ENCODE measurements around the gene TNK1.

TNK1 gene

GRCh38 chr17:7407485-7408251, 26.8 kb downstream of the TNK1 start, which contains the start of gene NLGN2:
NLGN2 (plus strand) TSS chr17:7407845; CDS start chr17:7408256, 411 bp downstream.
- no peaks in the 10 kb centered on the region for H3K36me3 Mint-ChIP-seq (ENCODE audit: low read depth)
- H3K4me3 Mint-ChIP-seq, result no peak within 1 kb of the TSS
- DNase-seq, result no peak
- H3K27me3 Mint-ChIP-seq, result peaks cover 3% of the 10 kb centered on the region
- no peak within 1 kb of the TSS for H3K27ac Mint-ChIP-seq
- ATAC-seq, result no peak
- no peaks in the 10 kb centered on the region for H3K9me3 Mint-ChIP-seq
- peaks cover 17% of the 10 kb centered on the region for H3K4me1 Mint-ChIP-seq

GRCh38 chr17:7408252-7408727, 27.4 kb downstream of the TNK1 start:
- Mint-ChIP-seq H3K27ac (no peak overlapping the region), H3K36me3 (ENCODE audit: low read depth) (no peaks in the 10 kb centered on the region), H3K4me3 (no peak overlapping the region), H3K9me3 (no peaks in the 10 kb centered on the region), H3K4me1 (peaks cover 12% of the 10 kb centered on the region), H3K27me3 (peaks cover 3% of the 10 kb centered on the region)
- DNase-seq (peak; percentile 36), ATAC-seq (no peak)

GRCh38 chr17:7408863-7409262, 28.0 kb downstream of the TNK1 start:
- Mint-ChIP-seq H3K4me1 (peaks cover 12% of the 10 kb centered on the region), H3K4me3 (peak overlapping the region; percentile 10), H3K27ac (peak overlapping the region; percentile 6), H3K27me3 (peaks cover 3% of the 10 kb centered on the region), H3K36me3 (ENCODE audit: low read depth) (no peaks in the 10 kb centered on the region), H3K9me3 (no peaks in the 10 kb centered on the region)
- ATAC-seq, result no peak
- DNase-seq, result no peak

GRCh38 chr17:7409716-7410115, 28.8 kb downstream of the TNK1 start:
- no peaks in the 10 kb centered on the region for H3K9me3 Mint-ChIP-seq
- no peak for DNase-seq
- no peak for ATAC-seq
- H3K4me3 Mint-ChIP-seq, result no peak overlapping the region
- no peaks in the 10 kb centered on the region for H3K36me3 Mint-ChIP-seq (ENCODE audit: low read depth)
- H3K4me1 Mint-ChIP-seq, result peaks cover 12% of the 10 kb centered on the region
- H3K27ac Mint-ChIP-seq, result no peak overlapping the region
- H3K27me3 Mint-ChIP-seq, result peaks cover 3% of the 10 kb centered on the region

- Mint-ChIP-seq H3K4me3 (no peak overlapping the region), H3K27ac (no peak overlapping the region), H3K27me3 (peaks cover 3% of the 10 kb centered on the region), H3K4me1 (peaks cover 7% of the 10 kb centered on the region), H3K9me3 (no peaks in the 10 kb centered on the region), H3K36me3 (ENCODE audit: low read depth) (no peaks in the 10 kb centered on the region)
- DNase-seq (no peak), ATAC-seq (no peak)
These were observed 29.9 kb downstream of the TNK1 start for GRCh38 chr17:7410634-7411426.

- no peak overlapping the region for H3K4me3 Mint-ChIP-seq
- ATAC-seq, result no peak
- DNase-seq, result no peak
- H3K36me3 Mint-ChIP-seq (ENCODE audit: low read depth), result no peaks in the 10 kb centered on the region
- no peak overlapping the region for H3K27ac Mint-ChIP-seq
- no peaks in the 10 kb centered on the region for H3K27me3 Mint-ChIP-seq
- peaks cover 4% of the 10 kb centered on the region for H3K4me1 Mint-ChIP-seq
- no peaks in the 10 kb centered on the region for H3K9me3 Mint-ChIP-seq
These were observed 30.5 kb downstream of the TNK1 start for GRCh38 chr17:7411427-7411750.

GRCh38 chr17:7413346-7413985, 32.6 kb downstream of the TNK1 start:
- peaks cover 2% of the 10 kb centered on the region for H3K4me1 Mint-ChIP-seq
- H3K4me3 Mint-ChIP-seq, result no peak overlapping the region
- H3K9me3 Mint-ChIP-seq, result no peaks in the 10 kb centered on the region
- no peak overlapping the region for H3K27ac Mint-ChIP-seq
- peak; percentile 33 for ATAC-seq
- no peaks in the 10 kb centered on the region for H3K27me3 Mint-ChIP-seq
- no peaks in the 10 kb centered on the region for H3K36me3 Mint-ChIP-seq (ENCODE audit: low read depth)
- DNase-seq, result no peak

- H3K36me3 Mint-ChIP-seq (ENCODE audit: low read depth), result no peaks in the 10 kb centered on the region
- no peak overlapping the region for H3K27ac Mint-ChIP-seq
- H3K4me1 Mint-ChIP-seq, result no peaks in the 10 kb centered on the region
- ATAC-seq, result no peak
- no peaks in the 10 kb centered on the region for H3K27me3 Mint-ChIP-seq
- no peak for DNase-seq
- H3K4me3 Mint-ChIP-seq, result no peak overlapping the region
- no peaks in the 10 kb centered on the region for H3K9me3 Mint-ChIP-seq
These were observed 33.9 kb downstream of the TNK1 start for GRCh38 chr17:7414837-7415236.

- Mint-ChIP-seq H3K4me3 (no peak overlapping the region), H3K4me1 (no peaks in the 10 kb centered on the region), H3K27me3 (no peaks in the 10 kb centered on the region), H3K27ac (no peak overlapping the region), H3K36me3 (ENCODE audit: low read depth) (no peaks in the 10 kb centered on the region), H3K9me3 (no peaks in the 10 kb centered on the region)
- DNase-seq (no peak), ATAC-seq (no peak)
These were observed 34.9 kb downstream of the TNK1 start for GRCh38 chr17:7415784-7416183.

- ATAC-seq, result no peak
- H3K36me3 Mint-ChIP-seq (ENCODE audit: low read depth), result no peaks in the 10 kb centered on the region
- no peak overlapping the region for H3K4me3 Mint-ChIP-seq
- H3K9me3 Mint-ChIP-seq, result no peaks in the 10 kb centered on the region
- no peak for DNase-seq
- peak overlapping the region; percentile 2 for H3K27ac Mint-ChIP-seq
- H3K4me1 Mint-ChIP-seq, result no peaks in the 10 kb centered on the region
- H3K27me3 Mint-ChIP-seq, result no peaks in the 10 kb centered on the region
These were observed 35.4 kb downstream of the TNK1 start for GRCh38 chr17:7416323-7416722.

GRCh38 chr17:7417056-7417655, 36.3 kb downstream of the TNK1 start:
- no peaks in the 10 kb centered on the region for H3K9me3 Mint-ChIP-seq
- DNase-seq, result no peak
- H3K27me3 Mint-ChIP-seq, result no peaks in the 10 kb centered on the region
- H3K4me3 Mint-ChIP-seq, result no peak overlapping the region
- H3K4me1 Mint-ChIP-seq, result no peaks in the 10 kb centered on the region
- no peaks in the 10 kb centered on the region for H3K36me3 Mint-ChIP-seq (ENCODE audit: low read depth)
- H3K27ac Mint-ChIP-seq, result no peak overlapping the region
- no peak for ATAC-seq

- Mint-ChIP-seq H3K36me3 (ENCODE audit: low read depth) (no peaks in the 10 kb centered on the region), H3K27ac (no peak overlapping the region), H3K4me1 (no peaks in the 10 kb centered on the region), H3K4me3 (no peak overlapping the region), H3K9me3 (no peaks in the 10 kb centered on the region), H3K27me3 (no peaks in the 10 kb centered on the region)
- DNase-seq (no peak), ATAC-seq (no peak)
These were observed 37.7 kb downstream of the TNK1 start for GRCh38 chr17:7418472-7419152.

GRCh38 chr17:7419819-7420610, 39.1 kb downstream of the TNK1 start, which contains the start of gene SPEM1:
SPEM1 (plus strand) TSS chr17:7420324; CDS start chr17:7420385, 61 bp downstream.
- Mint-ChIP-seq H3K9me3 (no peaks in the 10 kb centered on the region), H3K4me1 (no peaks in the 10 kb centered on the region), H3K27ac (no peak within 1 kb of the TSS), H3K4me3 (no peak within 1 kb of the TSS), H3K36me3 (ENCODE audit: low read depth) (no peaks in the 10 kb centered on the region), H3K27me3 (no peaks in the 10 kb centered on the region)
- DNase-seq (no peak), ATAC-seq (no peak)
